HG03039 (cell line): ENCODE results near the gene MARCHF10.

Source experiments
- ATAC-seq: cut with Tn5 transposase; IDR thresholded peaks from one replicate; pipeline ENCODE4 v1.9.1; 2021; ENCODE audit warnings: mild to moderate bottlenecking, moderate library complexity; ENCODE audit not compliant: unreplicated experiment

Gene MARCHF10

DNA sequence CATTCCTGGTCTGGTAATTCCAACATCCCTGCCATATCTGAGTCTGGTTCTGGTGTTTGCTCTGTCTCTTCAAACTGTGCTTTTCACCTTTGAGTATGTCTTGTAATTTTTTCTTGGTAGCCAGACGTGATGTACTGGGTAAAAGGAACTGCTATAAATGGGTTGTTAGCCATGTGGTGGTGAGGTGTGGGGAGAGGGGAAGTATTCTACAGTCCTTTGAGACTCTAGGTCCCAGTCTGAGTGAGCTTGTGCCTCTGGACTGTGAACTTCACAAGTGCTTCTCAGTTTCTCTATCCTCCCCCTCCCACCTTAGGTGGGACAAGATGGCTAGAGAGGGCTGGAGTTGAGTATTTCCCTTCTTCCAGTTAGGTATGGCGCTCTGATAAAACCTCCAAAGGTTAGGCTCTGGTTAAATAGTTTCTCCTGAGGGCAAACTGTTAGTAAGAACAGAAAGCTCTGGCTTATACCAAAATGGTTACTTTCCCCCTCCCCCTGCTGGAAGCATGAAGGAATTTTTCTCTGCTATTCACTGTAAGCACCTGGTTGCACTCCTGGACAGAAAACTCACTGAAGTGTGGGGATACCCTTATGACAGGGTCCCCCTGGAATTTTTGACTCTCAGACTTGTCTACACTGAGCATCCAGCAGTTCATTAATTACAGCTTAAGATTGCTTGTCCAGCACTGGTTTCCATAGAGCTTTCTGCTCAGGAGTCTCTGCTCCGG lies 87.8 kb downstream of the MARCHF10 start:
- ATAC-seq: no peak

DNA sequence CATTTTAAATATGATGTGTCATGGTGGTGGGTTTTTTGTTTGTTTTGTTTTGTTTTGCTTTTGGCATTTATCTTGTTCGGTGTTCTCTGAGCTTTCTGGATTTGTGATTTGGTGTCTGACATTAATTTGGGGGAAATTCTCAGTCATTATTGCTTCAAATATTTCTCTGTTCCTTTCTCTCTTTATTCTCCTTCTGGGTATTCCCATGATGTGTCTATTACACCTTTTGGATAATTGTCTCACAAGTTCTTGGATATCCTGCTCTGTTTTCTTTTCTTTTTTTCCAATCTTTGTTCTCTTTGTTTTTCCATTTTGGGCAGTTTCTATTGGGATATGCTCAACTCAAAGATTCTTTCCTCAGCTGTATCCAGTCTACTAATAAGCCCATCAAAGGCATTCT lies 88.5 kb downstream of the MARCHF10 start:
- ATAC-seq: no peak

DNA sequence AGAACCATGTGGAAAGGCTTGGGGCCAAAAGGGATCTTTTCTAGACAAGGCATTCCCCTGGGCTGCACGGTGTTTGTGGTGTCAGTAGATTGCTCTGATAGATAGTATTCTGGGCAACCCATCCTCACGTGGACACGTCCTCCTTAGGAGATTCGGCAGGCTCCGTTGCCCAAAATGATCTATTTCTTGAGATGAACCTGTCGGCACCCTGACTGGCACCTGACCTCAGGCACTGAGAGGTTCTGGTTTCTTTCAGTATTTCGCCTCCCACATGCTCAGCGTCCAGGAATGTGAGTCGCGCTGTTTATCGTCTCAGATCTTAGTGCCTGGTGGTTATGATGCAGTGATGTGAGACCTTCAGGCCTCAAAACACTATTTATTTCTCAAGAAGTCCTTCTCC lies 89.7 kb downstream of the MARCHF10 start:
- ATAC-seq: no peak

DNA sequence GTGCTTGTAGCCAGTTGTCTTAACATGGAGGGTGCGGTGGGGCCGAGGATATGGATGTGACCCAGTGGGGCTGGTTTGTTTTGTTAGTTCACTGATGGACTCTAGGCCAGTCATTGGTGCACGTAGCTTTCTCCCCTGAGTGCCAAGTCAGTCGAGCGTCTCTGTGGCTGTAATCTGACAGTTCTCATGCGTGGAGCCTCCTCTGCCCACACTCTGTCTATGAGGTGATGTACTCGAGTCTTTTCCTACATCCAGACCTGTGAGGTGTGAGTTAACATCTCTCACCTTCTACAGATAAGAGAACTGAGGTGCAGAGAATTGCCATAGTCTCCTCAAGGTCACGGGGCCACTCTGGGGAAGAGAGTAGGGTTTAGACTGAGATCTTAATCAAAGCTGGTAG lies 90.2 kb downstream of the MARCHF10 start:
- ATAC-seq: no peak

DNA sequence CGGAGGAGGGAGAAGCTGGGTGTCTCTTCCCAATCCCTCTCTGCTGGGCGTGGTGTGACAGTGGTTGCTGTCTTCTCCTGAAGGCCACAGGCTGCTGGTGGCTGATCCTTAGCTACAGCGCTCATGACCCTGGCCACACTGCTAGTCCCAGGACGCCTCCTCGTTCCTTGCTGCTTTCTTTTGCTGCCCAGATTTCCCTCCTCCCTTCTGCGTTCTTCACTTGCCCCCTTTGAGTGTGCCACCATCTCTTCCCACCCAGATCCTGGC lies 90.6 kb downstream of the MARCHF10 start:
- no peak for ATAC-seq

DNA sequence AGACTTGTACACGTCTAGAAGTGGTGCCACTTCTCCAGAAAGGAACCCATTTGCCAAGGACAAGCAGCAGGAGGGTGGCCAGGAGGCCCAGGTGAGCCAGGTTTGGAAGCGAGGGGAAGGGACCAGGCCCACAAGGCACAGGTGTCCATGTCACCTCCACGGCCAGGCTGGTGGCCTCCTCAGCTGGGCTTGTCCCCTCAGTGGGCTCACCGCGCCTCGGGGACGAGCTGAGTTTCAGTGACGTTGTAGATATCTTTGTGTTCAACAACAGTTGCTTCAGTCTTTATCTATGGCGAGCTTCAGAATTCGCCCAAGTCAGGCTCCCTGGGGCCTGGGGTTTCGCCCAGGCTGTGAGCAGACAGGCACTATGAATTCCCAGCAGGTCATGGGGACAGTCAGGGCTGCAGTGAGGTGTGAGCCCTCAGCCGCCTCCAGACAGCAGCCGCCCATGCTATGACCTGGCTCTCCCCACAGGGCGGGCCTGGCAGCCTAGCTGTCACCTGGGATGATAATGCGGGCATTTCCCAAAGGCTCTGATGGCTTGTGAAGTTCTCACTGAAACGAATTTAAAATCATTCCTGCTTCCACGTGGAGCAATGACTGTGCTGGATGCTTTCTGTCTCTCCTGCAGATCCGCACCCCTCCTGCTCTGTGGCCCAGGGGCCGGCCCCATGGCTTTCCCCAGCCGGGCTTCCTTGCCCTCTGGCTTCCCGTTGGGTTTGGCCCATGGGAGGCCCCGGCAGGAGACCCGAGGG lies 91.1 kb downstream of the MARCHF10 start:
- no peak for ATAC-seq

DNA sequence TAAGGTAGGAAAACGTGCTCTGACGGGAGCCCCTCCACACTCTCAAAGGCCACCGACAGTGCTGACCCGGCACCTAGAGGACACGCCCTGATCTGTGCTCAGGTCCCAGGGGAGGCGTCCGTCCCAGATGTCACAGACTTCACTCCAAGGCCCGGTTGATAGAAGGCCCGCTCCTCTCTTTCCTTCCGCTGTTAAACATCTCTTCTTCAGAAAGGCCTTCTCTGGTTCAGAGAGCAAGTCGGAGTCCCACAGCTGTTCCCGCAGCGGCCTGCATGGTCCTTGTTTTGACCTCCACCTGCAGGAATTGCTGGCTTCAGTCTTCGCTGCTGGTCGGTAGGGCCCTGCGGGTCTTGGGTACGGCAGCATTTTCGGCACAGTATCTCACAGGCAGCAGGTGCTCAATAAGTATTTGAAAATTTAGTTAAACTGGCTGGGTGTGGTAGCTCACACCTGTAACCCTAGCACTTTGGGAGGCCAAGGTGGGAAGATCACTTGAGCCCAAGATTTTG lies 92.2 kb downstream of the MARCHF10 start:
- no peak for ATAC-seq

DNA sequence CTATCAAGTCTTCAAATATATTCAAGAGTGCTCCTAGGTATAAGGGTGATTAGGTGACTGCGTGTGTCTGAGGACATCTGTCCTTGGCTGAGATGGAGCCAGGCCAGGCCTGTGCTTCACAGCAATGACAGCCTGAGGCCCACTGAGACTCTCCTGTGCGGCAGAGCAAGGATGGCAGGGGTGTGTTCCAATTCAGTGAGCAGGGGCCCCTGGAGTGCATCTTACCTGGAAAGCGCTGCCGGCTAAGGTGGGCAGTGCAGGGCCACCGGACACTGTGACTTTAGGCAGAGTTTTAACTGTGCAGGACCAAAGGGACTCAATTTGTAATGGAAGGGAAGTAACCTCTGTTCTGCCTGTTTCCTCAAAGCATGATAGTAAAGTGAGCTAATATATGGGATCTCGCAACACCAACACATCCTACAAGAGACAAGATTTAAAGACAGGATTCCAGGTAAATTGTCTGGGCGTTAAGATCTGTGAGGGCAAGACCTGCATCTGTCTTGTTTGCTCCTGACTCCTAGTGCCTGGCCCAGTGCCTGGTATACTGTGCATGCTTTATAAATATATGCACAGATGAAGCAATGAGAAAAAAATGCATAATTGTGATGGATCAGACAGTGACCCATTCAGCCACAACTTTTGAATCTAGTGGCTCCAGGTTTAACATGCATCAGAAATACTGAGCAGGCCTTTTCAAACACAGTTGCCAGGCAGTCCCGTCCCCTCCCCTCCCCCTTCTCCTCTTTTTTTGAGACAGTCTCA lies 93.9 kb downstream of the MARCHF10 start:
- no peak for ATAC-seq

DNA sequence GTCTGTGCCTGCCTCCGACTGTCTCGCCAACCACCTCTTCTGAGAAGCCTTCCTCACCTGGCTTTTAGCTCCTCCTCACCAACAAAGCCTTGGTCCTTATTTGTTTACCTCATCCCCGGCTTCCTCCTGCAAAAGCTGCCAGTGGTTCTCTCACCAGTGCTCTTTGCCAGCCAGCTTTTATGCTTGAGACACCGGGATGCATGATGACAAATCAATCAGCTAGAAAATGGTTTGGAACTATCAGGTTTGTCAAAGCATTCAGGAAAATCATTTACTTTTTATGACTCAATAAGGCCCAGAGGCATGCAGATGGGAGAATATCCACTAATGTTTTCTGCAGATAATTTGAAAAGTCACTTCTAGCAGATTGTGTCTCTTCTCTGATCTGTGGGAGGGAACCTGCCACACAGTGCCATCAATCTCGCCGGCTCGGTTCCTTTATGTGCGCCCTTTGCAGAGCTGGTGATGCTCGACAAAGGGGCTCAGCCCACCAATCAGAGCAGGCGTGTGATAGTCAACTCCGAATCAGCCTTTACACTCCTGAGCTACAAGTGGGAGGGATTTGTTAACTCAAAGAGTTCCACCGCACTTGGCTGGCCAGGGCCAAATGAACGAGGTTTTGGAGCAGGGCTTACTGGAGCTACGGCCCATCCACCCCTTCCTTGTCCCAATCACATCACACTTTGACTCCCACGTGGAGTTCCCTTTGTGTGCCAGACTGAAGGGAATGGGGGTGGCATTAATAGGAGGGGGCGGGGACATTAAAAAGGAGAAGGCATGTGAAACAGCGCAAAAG lies 94.8 kb downstream of the MARCHF10 start:
- no peak for ATAC-seq

DNA sequence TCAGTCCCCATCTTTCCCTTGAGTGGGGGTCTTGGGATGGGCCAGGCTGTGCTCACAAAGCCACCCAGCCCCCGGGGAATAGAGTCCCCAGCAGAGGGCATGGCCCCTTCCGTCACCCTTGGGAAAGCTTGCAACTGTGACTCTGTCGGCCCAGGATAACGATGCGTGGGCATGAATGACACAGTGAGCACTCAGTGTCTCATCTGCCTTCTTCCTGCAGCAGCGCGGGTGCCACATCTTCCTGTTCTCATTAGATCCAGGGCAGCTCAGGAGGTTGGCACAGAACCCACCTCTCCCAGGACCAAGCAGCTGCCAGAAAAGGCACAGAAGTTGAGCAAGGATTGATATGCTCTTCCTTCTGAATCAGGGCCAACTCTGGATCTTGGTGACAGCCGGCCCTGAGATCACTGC lies 95.9 kb downstream of the MARCHF10 start:
- ATAC-seq: no peak

DNA sequence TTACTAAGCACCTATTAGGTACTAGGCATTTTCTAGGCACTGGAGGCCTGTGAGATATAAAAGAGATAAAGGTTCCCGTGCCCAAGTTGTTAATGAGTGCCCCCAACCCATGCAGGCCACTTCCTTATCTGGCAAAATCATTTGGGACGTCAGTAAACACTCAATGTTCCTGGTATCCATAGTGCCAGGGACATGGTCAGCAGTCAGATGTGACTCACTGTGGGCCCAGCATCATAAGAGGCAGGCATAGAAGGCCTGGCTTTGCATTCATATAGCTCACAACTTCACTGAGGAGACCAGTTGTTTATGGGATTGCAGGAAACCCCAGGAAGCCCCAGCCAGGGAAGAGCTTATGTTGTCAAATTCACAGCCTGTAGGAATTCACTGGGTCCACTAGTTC lies 99.5 kb downstream of the MARCHF10 start:
- no peak for ATAC-seq

DNA sequence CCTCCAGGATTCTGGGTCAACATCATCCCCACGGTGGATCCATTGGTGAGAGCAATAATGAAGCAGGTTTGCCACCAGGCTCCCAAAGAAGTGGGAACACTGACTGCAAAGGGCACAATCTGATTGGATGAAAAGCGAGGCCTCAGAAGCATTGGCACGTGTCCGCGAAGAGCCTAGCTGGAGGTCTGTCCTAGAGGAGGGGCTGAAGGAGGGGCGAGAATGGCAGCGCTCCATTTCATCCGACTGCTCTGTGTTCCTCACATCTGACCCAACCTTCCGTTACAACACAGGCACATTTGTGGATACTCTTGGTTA lies 100.7 kb downstream of the MARCHF10 start:
- no peak for ATAC-seq

DNA sequence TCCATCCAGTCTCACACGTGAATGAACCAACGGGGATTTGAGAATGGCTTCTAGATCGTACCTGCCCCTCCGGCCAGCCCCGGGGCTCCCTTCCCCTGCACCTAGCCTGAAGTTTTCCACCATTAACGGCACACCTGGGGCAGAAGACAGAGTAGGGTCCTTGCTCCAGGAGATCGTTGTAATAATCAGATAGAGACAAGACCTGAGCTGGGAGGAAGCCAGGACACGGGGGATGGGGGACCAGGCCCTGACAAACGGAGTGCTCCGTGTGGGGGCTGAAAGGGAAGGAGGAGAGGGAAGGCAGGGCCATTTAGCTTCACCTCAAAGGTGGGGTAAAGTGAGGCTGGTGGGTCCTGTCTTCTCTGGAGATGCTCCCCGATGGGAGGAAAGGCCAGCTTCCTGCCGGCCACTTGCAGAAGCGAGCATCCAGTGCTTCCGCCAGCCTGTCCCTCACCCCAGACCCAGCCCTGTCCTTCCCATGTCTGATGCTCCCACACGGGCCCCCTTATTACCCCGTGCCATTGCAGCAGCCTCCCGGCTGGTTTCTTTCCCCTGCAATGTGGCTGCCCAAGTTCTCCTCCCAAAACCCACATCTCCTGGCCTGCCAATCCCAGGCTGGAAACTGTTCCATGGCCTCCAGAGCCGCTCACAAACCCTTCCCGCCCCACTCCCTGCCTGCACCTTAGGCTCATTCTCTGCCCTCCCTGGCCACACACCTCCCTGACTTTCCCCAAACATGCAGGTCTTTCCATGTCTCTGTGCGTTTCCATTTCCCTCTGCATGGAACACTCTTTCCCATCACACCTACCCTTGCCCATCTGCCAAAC lies 101.3 kb downstream of the MARCHF10 start:
- no peak for ATAC-seq

DNA sequence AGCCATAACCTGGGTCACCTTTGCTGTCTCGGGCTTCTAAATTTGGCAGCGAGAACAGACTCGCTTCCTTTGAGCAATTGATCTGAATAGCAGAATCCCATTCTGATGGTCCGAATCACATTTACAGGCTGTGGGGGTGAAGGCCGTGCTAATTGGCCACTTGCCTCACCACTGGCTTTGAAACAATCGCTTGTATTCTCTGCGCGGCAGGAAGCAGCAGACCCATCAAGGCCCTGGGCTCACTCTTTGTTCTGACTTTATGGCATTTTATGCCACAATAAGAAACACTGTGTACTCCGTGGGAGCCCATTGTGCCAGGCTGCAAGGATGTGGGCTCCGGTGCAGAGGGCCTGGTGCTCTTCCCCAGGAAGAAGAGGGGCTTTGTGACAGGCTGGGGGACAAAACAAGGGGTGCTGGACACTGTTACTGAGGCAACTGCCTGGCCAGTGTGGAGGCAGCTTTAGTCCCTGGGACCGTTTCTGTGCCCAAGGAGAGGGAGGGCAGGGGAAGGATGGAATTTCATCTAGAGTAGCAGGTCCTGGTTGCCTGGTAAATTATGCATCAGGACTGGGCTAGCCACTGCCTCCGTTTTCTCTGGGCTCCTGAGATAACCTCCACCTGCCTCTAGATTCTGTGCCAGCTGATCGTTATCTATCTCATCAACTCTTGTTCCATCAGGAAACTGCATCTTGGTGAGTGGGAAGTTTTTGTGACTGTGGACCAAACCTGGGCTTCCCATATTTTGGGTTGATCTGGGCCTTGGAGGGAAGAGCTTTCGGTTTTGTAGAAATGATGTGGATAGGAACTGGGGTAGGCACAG lies 102.1 kb downstream of the MARCHF10 start:
- no peak for ATAC-seq

DNA sequence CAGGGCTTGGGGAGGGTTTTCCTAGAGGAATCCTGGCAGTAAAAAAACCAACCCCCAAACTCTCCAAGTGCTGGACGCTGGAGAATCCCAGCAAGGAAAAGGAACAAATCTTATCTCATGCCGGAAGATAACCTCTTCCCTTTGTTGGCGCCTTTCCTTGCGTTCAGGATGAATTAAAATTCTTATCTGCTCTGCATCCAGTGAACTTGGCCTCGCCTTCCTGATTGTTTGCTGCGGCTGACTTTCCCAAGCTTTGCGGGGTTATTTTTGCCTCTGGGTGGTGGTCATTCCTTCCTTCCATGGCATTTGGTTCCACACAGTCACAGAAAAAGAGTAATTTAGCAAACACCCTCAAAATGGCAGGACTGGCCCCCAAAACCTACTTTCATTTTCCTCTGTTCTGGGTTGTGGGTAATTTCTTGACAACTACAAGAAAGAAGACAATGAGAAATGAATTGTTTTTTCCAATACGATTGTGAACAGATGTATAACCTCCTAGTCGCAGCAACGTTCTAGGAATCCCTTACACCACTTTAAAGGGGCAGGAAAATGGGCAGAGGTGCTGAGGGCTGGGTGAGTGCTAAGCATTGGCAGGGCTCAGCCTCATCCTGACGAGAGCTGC lies 102.8 kb downstream of the MARCHF10 start:
- no peak for ATAC-seq

DNA sequence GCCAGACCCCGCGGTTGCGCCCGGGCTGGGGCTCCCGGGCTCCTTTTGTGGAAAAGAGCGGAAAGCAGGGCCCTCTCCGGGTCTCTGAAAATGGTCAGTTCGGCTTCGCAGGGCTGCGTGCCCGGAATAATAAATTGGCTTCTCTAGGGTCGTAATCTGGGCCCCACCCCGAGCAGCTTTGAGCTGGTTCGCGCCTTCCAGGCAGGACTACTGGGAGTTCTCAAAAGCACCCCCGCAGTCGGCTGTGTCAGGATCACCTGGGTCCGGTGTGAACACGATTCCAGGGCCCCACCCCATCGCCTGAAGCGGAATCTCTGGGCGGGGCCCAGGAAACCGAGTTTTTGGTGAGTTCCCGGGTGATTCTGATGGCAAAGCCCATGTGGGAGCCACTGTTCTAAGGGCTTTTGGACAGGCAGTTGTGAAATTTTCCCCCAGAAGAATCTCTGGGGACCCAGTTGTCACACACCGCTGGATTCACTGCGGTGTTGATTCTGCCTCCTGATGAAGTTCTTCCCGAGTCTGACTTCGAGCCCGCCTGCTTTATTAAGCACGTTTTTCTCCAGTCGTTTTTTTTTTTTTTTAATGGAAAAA lies 103.6 kb downstream of the MARCHF10 start:
- no peak for ATAC-seq

DNA sequence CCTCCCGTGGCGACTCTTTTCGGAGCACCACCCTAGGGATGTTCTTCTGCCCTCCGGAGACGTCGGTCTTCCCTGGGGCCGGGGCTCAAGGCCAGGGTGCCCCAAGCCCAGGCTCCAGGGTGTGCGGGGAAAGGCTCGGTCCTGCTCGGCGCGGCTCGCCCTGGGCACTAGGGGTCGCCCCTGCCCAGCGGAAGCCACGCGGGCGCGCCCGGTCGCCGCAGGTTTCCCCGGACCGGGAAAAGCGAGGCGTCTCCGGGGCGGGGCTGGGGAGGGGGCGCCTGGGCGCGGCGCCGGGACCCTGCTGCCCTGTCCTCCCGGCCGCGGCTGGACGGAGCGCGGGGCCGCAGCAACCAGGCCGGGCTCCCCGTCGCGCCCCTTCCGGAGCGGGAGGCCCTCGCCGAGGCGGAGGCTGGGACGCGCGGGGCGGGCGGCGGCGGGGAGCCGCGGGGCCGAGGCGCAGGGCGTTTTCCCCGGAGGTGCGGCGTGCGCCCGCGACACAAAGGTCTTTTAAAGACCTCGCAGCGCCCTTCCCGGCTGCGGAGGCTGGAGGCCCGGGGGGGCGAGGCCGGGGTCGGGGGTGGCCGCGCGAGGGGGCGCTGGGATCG lies 104.2 kb downstream of the MARCHF10 start:
- peak; percentile 87 for ATAC-seq

DNA sequence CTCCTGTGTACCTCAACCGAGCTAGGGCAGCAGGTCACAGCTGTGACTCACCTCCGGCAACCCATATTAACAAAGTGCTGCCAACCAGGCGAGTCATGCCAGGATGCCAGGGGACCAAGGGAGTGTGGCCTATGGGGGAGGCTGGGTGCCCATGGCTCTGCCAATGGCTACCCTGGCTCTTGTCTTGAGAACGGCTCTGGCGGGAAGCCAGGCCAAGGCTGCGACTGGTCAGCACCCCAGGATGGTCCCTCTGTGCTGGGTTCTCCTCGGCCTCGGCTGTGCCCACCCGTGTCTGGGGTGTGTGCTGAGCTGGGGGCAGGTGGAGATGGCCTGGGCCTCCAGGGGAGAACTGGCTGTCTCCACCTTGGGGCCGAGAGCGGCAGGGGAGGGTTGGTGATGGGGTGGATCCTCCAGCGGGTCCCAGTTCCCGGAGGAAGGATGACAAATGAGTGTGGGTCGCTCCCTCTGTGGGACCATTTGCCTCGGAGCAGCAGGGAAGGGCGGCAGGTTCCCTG lies 104.8 kb downstream of the MARCHF10 start:
- no peak for ATAC-seq
